Ishikawa (cell line): ENCODE results near the gene RIPOR2.

ENCODE experiments used
- CEBPB ChIP-seq: IDR thresholded peaks from 2 replicates; pipeline ENCODE4 v1.6.1; 2012
- CREB1 ChIP-seq: IDR thresholded peaks from 2 replicates; pipeline ENCODE4 v1.6.1; 2012; ENCODE audit warnings: low read depth
- EGR1 ChIP-seq: IDR thresholded peaks from 2 replicates; pipeline ENCODE4 v1.6.1; 2012
- EP300 ChIP-seq: IDR thresholded peaks from 2 replicates; pipeline ENCODE4 v1.6.1; 2012; ENCODE audit warnings: borderline replicate concordance
- FOXM1 ChIP-seq: IDR thresholded peaks from 2 replicates; pipeline ENCODE4 v1.6.1; 2012; ENCODE audit warnings: low read depth, borderline replicate concordance
- MAX ChIP-seq: IDR thresholded peaks from 2 replicates; pipeline ENCODE4 v1.6.1; 2012
- NFIC ChIP-seq: IDR thresholded peaks from 2 replicates; pipeline ENCODE4 v1.6.1; 2012
- RAD21 ChIP-seq: IDR thresholded peaks from 2 replicates; pipeline ENCODE4 v1.6.1; 2012; ENCODE audit warnings: low read depth
- REST ChIP-seq: IDR thresholded peaks from 2 replicates; pipeline ENCODE4 v1.6.1; 2012; ENCODE audit warnings: low read depth, mild to moderate bottlenecking
- TAF1 ChIP-seq: IDR thresholded peaks from 2 replicates; pipeline ENCODE4 v1.6.1; 2012; ENCODE audit warnings: low read depth, mild to moderate bottlenecking
- TCF12 ChIP-seq: IDR thresholded peaks from 2 replicates; pipeline ENCODE4 v1.6.1; 2012; ENCODE audit warnings: low read depth
- TEAD4 ChIP-seq: IDR thresholded peaks from 2 replicates; pipeline ENCODE4 v1.6.1; 2012
- USF1 ChIP-seq: IDR thresholded peaks from 2 replicates; pipeline ENCODE4 v1.6.1; 2012
- YY1 ChIP-seq: IDR thresholded peaks from 2 replicates; pipeline ENCODE4 v1.6.1; 2012; ENCODE audit warnings: low read depth
- ZBTB7A ChIP-seq: IDR thresholded peaks from 2 replicates; pipeline ENCODE4 v1.6.1; 2012; ENCODE audit warnings: low read depth

Gene RIPOR2

GRCh38 chr6:24931718-24932691 lies 3.8 kb downstream of the RIPOR2 start:
- TF ChIP-seq CREB1 (no peak), MAX (no peak), ZBTB7A (no peak), NFIC (no peak), TAF1 (no peak), USF1 (no peak), EGR1 (no peak)

GRCh38 chr6:24931296-24931695 lies 4.5 kb downstream of the RIPOR2 start:
- TF ChIP-seq USF1 (no peak), CEBPB (no peak), ZBTB7A (no peak), REST (no peak), CREB1 (no peak), TCF12 (no peak), FOXM1 (no peak), NFIC (no peak), MAX (no peak), RAD21 (no peak), EP300 (no peak)

- TF ChIP-seq MAX (no peak), RAD21 (no peak), ZBTB7A (no peak), CREB1 (no peak), TAF1 (no peak), EGR1 (no peak), FOXM1 (no peak), USF1 (no peak), NFIC (no peak), CEBPB (no peak), REST (no peak), EP300 (no peak), YY1 (no peak)
Observed at GRCh38 chr6:24930431-24930871, 5.3 kb downstream of the RIPOR2 start.

- TF ChIP-seq USF1 (no peak), ZBTB7A (no peak), REST (no peak), YY1 (no peak), TEAD4 (no peak), MAX (no peak), TCF12 (no peak), EP300 (no peak), TAF1 (no peak), EGR1 (no peak), CREB1 (no peak), FOXM1 (no peak), RAD21 (no peak), NFIC (no peak), CEBPB (no peak)
Observed at GRCh38 chr6:24929242-24929641, 6.5 kb downstream of the RIPOR2 start.
